SK-MEL-5 (cell line): Measurements from ENCODE around the gene PLEKHA7. TPM values are rescaled to one million over a fixed set of nuclear protein-coding genes. Genes with fewer than 3 reads are reported as not detected.
"Not testable (repeated sequence)": the region's sequence is repeated elsewhere in the genome, so short reads cannot be mapped to it uniquely, and the experiment has no call there.

Experiments used
- DNase-seq: peaks from one replicate; pipeline ENCODE4 v3.0.0-alpha.2; 2016; ENCODE audit warnings: low read depth, low spot score
- in situ Hi-C: cut with HindIII; loops from 2 replicates; pipeline ENCODE4 v1.10.0; 2016; ENCODE audit warnings: low sequenced_read_pairs, high pct_unique_total_duplicates, low pct_unique_long_range_greater_than_20kb
- total RNA-seq: library from RNA; depleted of rRNA; stranded (reverse); fragments of >200 nt; shearing (Covaris generic); gene quantifications from 2 replicates; pipeline ENCODE4 v1.2.3, GENCODE V29; 2014

The PLEKHA7 gene
- total RNA-seq, 1 experiment from 2014 or later, result 1.7 TPM

DNA sequence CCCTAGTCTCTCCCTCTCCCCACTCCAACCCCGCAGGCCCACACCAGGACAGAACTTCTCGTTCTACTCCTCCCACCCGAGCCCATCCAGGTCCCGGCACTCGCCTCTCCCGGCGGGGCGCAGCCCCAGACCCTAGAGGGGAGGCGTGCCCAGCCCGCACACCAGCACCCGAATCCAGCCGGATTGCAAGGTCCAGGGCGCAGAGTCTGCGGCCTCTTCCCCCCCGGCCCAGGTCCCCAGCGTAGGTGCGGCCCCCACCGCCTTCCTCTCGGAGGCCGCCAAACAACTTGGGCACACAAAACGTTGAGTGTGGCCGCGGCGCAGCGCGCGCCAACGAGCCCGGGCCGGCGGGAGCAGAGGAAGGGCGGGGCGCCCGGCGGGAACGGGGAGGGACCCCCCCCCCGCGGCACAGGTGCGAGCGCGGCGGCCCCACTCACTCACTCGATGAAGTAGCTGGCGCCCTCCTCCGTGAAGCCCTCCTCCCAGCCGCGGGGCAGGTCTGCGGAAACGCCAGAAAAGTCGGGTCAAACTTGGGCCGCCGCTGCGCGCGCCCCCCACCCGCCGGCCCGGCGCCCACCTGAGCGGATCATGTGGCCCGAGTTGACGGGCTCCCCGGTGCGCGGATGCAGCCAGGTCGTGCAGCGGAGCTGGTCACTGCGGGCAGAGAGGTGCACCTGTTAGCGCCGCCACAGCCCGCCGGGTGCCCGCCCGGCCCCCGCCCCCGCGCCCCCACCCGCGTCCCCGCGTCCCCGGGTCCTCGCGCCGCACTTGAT, 480 bp downstream of the PLEKHA7 start:
- in situ Hi-C loops, result no loop called here

DNA sequence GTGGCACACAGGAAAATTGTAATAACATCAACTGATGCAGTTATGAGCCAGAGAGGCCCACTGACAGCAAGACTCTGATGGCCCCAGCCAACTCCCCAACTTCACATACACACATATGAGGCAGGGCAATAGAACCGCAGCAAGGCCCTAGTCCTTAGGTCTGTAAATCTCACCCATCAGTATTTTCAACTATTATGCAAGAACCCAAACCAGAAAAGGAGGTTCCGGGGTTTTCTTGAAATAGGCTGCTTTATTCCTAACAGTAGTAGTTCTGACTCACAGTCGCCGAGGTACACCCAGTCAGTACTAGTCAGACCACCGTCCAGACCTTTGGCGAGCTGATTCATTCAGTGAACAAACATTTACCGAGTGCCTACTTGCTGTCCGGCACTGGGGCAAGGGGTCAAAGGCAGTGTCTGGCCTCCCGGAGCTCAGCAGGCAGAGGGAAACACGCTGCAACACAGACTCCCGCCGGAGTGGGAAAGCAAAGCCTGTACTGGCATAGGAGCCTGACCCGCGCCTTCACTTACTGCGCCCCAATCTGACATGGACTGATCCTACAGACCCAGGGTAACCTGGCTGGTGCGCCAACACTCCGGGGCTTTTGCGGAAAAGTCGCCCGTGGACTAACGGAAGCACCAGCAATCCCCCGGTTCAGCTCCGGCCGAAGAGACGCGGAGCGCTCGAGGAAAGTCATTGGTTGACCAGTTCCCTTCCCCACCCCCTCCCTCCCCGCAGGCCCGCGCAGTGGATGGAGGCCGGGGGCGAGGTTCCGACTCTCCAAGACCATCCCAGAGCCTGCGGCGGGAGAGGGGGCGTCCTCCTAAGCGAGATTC, 1.3 kb downstream of the PLEKHA7 start:
- no peak for DNase-seq
- in situ Hi-C loops, result no loop called here

More for the DNA sequence above, 480 bp downstream of the PLEKHA7 start:
- no peak for DNase-seq

- in situ Hi-C loops, result no loop called here
- DNase-seq, result no peak
Observed at GRCh38 chr11:17012179-17012578, 2.0 kb downstream of the PLEKHA7 start.

DNA sequence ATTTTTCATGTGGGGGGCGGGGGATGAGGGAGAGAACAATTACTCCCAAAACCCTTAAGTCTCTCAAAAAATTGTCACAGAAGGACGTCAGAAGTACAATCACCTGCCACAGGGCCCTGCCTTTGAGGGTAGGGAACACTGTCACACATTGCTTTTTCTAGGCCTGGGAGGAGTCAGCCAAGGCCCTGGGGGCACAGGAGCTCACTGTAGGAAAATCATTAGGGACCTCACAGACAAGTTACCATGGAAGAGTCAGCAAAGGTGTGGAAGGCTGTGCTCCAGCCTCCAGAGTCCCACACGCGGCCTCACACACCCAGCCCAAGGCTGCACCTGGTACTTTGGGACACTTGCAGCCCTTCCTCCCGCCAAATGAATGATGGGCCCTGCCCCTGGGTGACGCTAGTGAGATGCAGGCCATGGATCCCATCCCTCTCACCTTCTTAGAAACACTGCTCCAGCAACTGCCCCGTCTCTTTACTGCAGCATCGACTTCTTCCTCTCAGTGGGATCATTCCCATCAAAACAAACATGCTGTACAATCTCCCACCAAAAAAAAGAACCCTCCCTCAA, 3.3 kb downstream of the PLEKHA7 start:
- DNase-seq, result no peak
- in situ Hi-C loops, result no loop called here

DNA sequence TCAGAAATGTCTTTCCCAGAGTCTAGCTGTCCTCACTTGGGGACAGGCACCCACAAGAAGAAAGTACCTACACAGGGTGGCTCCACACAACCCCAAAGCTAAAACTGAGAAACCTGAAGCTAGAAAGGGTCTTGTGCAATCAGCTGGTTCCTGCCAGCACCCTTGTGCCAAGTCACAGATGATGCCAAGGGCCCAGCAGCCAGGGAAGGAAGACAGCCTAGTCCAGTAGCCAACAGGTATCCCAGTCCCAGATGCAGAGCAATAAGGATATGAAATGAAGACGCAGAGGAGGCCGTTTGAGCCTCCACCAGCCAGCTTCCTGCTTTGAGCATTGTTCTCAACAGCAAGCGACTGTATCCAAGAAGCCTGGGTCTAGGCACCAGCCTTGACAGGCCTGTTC, 6.1 kb downstream of the PLEKHA7 start:
- in situ Hi-C loops, result no loop called here
- DNase-seq, result no peak

GRCh38 chr11:17005646-17006045, 8.6 kb downstream of the PLEKHA7 start:
- no peak for DNase-seq
- in situ Hi-C loops, result no loop called here

DNA sequence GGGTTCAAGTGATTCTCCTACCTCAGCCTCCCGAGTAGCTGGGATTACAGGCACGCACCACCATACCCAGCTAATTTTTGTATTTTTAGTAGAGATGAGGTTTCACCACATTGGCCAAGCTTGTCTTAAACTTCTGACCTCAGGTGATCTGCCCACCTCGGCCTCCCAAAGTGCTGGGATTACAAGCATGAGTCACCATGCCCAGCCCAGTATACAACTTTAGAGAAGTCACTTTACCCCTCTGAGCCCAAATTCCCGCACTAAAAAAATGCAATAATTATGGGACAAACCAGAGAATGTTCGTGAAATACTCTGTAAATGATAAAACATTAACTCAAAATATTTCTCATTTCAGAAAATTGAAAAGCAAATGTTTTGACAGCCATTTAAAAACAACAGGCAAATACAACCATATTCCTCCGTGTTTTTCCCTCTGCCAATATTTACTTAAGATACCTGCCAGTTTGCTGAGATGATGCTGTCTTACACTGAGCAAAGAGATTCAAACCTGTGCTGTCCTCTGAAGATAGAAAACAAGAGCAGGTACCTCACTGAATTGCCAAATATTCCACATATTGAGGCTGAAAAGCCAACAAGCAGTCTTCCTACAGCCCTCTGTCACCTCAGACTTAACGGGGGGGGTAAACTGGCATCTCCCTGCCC, 9.6 kb downstream of the PLEKHA7 start:
- DNase-seq, result no peak
- in situ Hi-C loops, result no loop called here

- DNase-seq, result no peak
- in situ Hi-C loops, result no loop called here
Observed at GRCh38 chr11:17003426-17003825, 10.8 kb downstream of the PLEKHA7 start.

DNA sequence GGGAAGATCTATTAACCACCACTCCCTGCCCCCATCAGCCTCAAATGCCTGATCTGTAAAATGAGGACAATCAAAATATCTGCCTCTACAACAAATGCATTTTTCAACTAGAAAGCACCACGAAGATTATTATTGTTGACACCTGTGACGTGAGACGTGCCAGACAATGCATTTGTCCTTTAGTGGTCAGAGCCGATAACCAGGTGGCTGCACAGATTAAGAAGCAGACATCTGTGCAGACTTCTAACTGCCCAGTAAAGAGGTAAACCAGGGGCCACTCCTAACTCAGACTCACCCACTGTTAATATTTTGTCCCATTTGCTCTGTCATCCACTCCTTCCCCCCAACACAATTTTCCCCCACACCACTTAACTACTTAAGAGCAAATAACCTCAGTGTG, 11.7 kb downstream of the PLEKHA7 start:
- in situ Hi-C loops, result no loop called here
- DNase-seq, result no peak

DNA sequence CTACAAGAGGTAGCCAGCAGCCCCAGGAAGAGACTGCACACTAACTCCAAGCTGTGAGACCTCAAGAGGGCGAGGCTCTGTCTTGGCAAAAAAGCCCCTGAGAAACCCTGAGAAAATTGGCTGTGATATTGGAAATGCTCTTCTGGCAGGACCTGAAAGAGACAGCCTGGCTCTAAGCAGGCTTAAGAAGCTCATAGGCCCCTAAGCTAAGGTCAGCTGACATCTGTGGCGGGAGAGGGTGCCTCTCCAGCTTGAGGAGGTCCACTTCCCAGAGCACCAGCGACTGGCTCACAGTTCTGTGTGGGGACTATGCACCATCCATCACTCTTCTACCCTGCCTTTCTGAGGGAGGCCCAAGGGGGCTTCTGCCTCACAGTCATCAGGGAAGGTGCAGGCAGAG, 12.4 kb downstream of the PLEKHA7 start:
- DNase-seq, result no peak
- in situ Hi-C loops, result no loop called here

GRCh38 chr11:17000987-17001386, 13.2 kb downstream of the PLEKHA7 start:
- in situ Hi-C loops, result no loop called here
- DNase-seq, result no peak

GRCh38 chr11:17000253-17000652, 14.0 kb downstream of the PLEKHA7 start:
- in situ Hi-C loops, DNase-seq: not testable (repeated sequence)

DNA sequence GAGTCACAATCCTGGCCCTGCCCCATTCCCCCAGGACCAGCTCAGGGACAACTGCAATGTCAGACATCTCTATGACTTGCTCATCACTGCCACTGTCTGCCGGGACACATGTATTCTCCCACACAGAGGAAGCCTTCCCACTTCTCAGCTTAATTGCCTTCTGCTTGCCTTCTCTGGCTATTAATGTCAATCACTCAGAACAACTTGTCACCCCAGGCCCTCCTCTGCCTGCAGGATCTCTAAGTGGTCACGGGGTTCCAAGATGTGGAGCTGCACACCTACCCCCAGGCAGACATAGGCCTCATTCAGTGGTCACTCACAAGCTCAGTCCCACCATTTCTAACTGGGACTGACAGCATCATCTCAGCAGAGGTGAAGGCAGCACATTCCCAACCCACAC, 15.1 kb downstream of the PLEKHA7 start:
- DNase-seq, result no peak
- in situ Hi-C loops, result no loop called here

DNA sequence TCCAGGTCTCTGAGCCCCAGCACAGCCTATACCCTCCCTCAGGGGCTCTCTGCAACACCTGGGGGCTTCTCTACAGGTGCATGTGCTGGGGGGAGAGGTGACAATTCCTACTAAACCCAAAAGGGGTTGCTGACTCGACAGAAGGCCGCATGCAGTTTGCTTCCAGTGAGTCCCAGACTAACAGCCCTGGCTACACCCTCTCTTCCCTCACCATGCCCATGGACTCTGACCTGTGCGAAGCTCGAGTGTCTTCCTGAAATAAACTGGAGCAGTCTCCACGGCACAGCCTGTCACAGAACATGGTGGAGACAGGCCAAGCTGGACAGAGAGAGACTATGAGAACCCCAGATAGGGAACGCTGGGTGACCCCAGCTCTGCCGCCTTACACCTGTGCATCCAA, 16.6 kb downstream of the PLEKHA7 start:
- no peak for DNase-seq
- in situ Hi-C loops, result no loop called here

GRCh38 chr11:16993495-16993894, 20.7 kb downstream of the PLEKHA7 start:
- in situ Hi-C loops, result no loop called here
- no peak for DNase-seq

- no peak for DNase-seq
- in situ Hi-C loops, result no loop called here
Observed at GRCh38 chr11:16992846-16993245, 21.4 kb downstream of the PLEKHA7 start.

DNA sequence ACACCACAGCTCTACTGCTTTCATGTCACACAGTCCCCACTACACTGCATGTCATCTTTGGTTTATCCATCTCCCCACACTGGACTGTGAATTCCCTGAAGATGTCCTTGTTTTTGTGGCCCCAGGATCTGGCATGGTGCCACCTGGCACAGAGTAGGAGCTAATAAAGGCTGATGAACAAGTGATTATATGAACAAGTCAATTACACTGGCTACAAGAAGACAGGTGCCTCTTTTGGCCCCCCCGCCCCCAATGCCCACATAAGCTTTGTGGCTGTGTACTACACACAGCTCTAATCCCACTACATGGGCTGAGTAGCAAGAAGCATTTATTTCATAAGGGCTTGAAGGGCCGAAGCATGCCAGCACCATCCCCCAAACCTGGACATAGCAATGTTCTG, 24.7 kb downstream of the PLEKHA7 start:
- no peak for DNase-seq
- in situ Hi-C loops, result no loop called here

DNA sequence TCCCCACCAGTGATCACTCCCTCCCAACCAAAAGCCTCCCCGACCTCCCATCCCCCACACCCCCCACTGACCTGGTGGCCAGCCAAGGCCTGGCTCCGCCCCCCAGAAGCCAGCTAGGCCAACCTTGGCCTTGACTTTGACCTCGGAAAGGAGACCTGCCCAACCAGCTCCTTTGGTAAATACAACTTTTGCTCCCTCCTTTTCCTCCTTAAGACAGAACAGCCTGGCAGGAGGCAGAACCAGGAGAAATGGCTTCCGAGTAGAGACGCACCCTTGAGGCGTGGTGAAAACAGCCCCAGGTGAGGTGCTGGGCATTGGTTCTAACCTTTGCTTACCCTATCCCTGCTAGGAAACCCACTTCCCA, 27.0 kb downstream of the PLEKHA7 start:
- in situ Hi-C loops, result no loop called here
- DNase-seq, result no peak
